ENCODE data around the gene ARF1.
"Not testable (repeated sequence)": the region's sequence is repeated elsewhere in the genome, so short reads cannot be mapped to it uniquely, and the experiment has no call there.

Gene ARF1

GRCh38 chr1:228102791-228103620, 20.5 kb downstream of the ARF1 start, which contains the start of gene C1orf35:
Gene C1orf35, minus strand, starts transcription at chr1:228103325. Its CDS starts 98 bp downstream, at chr1:228103227.
- DNase-seq: peak; percentile 77 to 83

- no peak for DNase-seq
These were observed 22.2 kb downstream of the ARF1 start for GRCh38 chr1:228104526-228105269.

GRCh38 chr1:228105270-228105995, 22.9 kb downstream of the ARF1 start:
- DNase-seq: no peak

GRCh38 chr1:228105996-228106799, 23.7 kb downstream of the ARF1 start:
- DNase-seq: no peak

GRCh38 chr1:228106800-228107054, 24.2 kb downstream of the ARF1 start:
- no peak for DNase-seq

GRCh38 chr1:228107636-228108035, 25.1 kb downstream of the ARF1 start:
- DNase-seq: no peak

- no peak for DNase-seq
These were observed 25.7 kb downstream of the ARF1 start for GRCh38 chr1:228108055-228108690.

- no peak for DNase-seq
These were observed 26.2 kb downstream of the ARF1 start for GRCh38 chr1:228108742-228109072.

- peak; percentile 97 to 98 for DNase-seq
These were observed 26.8 kb downstream of the ARF1 start, which contains the start of gene MRPL55 for GRCh38 chr1:228109073-228109961. Gene MRPL55, minus strand, starts transcription at chr1:228109299. Its CDS starts 1,039 bp downstream, at chr1:228108260.

GRCh38 chr1:228109962-228110488, 27.5 kb downstream of the ARF1 start:
- no peak for DNase-seq

- no peak for DNase-seq
These were observed 28.0 kb downstream of the ARF1 start for GRCh38 chr1:228110556-228110955.

- not testable (repeated sequence) for DNase-seq
These were observed 28.8 kb downstream of the ARF1 start for GRCh38 chr1:228111315-228111714.

GRCh38 chr1:228112167-228112566, 29.7 kb downstream of the ARF1 start:
- DNase-seq: no peak

- DNase-seq: no peak
These were observed 30.1 kb downstream of the ARF1 start for GRCh38 chr1:228112617-228113016.

GRCh38 chr1:228114827-228115226, 32.3 kb downstream of the ARF1 start:
- DNase-seq: no peak

- no peak for DNase-seq
These were observed 34.8 kb downstream of the ARF1 start for GRCh38 chr1:228117335-228117734.

- no peak for DNase-seq
These were observed 35.5 kb downstream of the ARF1 start for GRCh38 chr1:228118040-228118439.

GRCh38 chr1:228120351-228120750, 37.8 kb downstream of the ARF1 start:
- no peak for DNase-seq

- DNase-seq: no peak
These were observed 38.5 kb downstream of the ARF1 start for GRCh38 chr1:228120857-228121489.

- no peak for DNase-seq
These were observed 40.5 kb downstream of the ARF1 start for GRCh38 chr1:228122921-228123441.
